GM21576 (cell line): ENCODE data around the gene PFDN2.

Source experiments
- ATAC-seq: cut with Tn5 transposase; IDR thresholded peaks from one replicate; pipeline ENCODE4 v1.9.1; 2021; ENCODE audit warnings: mild to moderate bottlenecking, moderate library complexity; ENCODE audit not compliant: unreplicated experiment

PFDN2 gene

GRCh38 chr1:161106431-161106830 lies 11.4 kb downstream of the PFDN2 start:
- no peak for ATAC-seq

DNA sequence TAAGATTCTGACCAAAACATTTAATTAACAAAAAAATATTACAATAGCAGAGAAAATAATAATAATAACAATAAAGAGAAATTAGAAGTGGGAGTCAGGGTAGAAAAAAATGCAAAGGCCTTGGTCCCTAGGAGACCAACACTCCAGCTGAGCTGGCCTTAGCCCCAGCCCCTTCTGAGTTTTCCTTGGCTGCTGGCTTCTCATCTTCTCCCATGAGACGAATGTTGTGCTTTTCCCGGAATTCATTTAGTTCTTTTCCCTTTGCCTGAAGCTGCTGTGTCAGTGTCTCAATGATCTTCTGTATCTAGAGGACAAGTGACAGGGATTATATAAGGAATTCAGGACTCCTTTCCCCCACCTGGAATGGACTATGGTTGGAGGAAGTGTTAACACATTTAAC lies 17.3 kb downstream of the PFDN2 start:
- ATAC-seq = no peak

GRCh38 chr1:161099090-161099802 lies 18.6 kb downstream of the PFDN2 start:
- no peak for ATAC-seq

- ATAC-seq = peak; percentile 70
These were observed 19.4 kb downstream of the PFDN2 start, which contains the start of gene KLHDC9 for GRCh38 chr1:161098210-161099068. Gene KLHDC9 (plus strand): TSS chr1:161098361. CDS start chr1:161098536, 175 bp downstream.

DNA sequence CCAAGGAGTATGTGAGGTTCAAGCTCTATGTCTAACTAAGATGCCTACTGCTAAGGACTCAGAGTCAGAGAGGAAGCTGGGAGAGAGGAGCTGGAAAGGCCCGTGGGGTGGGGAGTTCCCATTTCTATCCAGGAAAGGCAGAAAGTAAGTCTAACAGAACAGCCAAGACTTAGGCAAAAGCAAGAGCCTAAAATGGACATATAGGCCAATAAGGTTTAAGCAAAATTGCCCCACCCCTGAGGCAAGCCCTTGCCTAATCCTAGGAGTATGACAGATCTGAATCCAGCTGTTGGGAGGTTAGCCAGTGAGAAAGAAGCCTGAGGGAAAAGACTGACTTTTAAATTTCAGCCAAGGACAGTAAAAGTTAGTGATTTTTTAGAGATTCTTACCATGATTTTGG lies 21.3 kb downstream of the PFDN2 start:
- no peak for ATAC-seq

DNA sequence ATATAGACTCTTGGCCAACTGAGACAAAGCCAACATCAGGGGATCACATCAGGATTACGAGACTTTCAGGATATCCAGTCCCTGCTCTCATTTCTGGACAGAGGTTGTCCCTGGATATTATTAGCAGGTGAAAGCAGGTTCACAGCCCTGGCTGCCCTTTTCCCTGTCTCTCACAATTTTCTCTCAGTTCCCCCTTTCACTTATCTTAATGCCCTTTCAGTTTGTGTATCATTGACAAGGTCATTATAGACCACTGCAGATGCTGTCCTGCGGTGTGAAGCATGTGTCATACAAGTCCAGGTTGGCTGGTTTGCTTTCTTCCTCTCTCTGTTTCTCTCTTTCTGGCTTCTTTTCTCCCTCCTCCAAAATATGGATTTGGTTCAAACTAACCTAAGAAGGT lies 21.8 kb downstream of the PFDN2 start:
- ATAC-seq = peak; percentile 33

DNA sequence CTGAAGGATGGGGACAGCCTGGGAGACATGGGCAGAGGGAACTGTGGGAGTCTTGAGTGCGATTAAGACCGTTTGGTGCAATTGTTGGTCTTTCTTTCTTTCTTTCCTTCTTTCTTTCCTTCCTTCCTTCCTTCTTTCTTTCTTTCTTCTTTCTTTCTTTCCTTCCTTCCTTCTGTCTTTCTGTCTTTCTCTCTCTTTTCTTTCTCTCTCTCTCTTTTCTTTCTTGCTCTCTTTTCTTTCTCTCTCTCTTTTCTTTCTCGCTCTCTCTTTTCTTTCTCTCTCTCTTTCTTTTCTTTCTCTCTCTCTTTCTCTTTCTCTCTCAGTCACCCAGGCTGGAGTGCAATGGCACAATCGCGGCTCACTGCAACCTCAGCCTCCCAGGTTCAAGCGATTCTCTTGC lies 22.6 kb downstream of the PFDN2 start:
- ATAC-seq = no peak

GRCh38 chr1:161094481-161094880 lies 23.4 kb downstream of the PFDN2 start:
- no peak for ATAC-seq

- no peak for ATAC-seq
These were observed 25.2 kb downstream of the PFDN2 start for GRCh38 chr1:161092621-161093028.

GRCh38 chr1:161091796-161092507 lies 25.9 kb downstream of the PFDN2 start:
- ATAC-seq = no peak

GRCh38 chr1:161091093-161091492 lies 26.7 kb downstream of the PFDN2 start:
- ATAC-seq = no peak

DNA sequence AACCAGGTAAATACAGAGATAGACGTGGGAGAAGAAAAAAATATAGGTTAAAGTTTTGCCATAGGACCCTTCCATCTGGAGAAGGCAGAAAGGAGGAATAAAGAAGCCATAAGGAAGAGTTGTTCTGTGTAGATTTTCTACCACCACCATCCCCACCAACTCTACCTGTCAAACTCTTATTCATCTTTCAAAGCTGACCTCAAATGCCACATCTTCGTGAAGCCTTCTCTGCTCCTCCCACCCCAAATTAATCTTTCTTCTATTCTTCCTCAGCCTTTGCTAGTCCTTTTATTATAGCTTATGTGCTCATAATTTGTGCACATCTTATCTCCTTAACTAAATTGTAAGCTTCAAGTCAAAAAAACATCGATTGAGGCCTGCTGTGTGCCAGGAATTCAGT lies 27.2 kb downstream of the PFDN2 start:
- ATAC-seq = no peak

- no peak for ATAC-seq
These were observed 27.9 kb downstream of the PFDN2 start for GRCh38 chr1:161089938-161090337.

DNA sequence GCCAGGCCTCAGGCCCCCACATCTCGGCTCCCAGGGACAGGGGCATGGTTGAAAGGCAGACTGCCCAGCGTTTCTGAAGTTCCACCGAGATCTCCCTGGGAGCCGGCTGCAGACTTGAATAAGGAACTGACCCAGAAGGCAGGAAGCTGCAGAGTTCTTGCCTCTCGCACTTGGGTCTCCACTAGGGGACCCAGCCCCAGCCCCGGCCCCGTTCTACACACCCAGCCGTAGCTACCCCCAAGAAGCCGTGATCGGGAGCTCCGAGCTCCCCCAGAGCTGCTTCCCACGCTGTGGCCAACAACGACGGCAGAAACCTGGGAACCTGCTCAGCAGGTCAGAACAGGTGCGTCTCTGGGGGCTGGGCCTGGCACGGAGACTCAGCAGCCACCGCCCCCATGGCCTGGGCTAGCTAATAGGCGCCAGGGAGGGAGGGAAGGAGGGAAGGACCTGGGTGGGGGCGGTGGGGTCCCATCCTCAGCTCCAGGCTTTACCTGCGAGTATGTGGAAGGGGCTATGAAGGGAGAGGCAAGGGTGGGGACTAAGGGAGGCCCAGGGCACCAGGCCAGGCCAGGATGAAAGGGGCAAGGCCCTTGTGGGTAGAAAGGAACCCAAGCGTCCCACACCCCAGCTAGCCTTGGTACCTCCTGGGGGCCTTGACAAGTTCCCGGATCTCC lies 28.4 kb downstream of the PFDN2 start, which contains the start of gene NECTIN4:
Gene NECTIN4 (minus strand): TSS at position 308 of the 674 bp plus-strand sequence. CDS start 262 bp downstream, at position 46.
- no peak for ATAC-seq

DNA sequence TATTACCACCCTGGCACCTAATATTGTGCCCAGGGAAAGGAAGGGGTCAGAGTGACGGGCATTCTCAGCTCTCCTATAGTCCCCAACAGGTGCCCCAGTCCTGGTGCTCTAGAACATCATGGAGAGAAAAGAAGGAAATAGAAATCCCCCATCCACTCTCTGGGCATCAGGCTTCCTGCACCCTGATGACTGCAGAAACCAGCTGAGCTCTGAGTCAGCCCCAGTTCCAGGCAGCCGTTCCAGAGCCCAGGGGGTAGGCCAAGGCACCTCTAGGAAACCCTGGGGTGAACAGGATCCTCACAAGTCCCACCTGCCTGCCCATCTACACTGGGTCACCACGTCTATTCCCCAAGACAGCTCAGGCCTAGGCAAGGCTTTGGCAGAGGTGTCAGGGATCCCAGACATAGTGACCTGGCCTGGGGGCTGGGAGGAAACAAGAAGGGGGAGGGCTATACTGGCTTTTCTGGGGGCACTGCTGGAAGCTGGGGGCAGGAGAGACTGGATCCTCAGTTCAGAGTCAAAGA lies 29.2 kb downstream of the PFDN2 start:
- ATAC-seq = no peak

DNA sequence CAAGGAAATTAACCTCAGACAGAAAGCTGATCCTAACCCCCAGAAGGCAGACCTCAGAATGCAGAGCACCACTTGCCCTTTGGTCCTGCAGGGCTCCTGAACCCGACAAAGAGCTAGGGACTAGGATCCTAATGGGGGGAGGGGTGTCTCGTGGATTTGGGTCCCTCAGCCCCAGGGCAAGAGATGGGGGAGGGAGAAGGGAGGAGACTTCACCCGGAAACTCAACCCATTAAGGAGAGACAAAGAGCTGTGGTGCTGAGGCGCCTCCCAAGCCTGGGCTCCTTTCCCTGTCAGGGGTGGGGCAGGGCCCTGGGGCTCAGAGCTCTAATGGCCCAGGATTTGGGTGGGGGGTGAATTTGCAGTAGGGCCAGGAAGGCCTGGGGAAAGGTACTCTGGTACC lies 31.4 kb downstream of the PFDN2 start:
- ATAC-seq = no peak

GRCh38 chr1:161085165-161085564 lies 32.7 kb downstream of the PFDN2 start:
- no peak for ATAC-seq

- ATAC-seq = no peak
These were observed 33.2 kb downstream of the PFDN2 start for GRCh38 chr1:161084597-161084988.

DNA sequence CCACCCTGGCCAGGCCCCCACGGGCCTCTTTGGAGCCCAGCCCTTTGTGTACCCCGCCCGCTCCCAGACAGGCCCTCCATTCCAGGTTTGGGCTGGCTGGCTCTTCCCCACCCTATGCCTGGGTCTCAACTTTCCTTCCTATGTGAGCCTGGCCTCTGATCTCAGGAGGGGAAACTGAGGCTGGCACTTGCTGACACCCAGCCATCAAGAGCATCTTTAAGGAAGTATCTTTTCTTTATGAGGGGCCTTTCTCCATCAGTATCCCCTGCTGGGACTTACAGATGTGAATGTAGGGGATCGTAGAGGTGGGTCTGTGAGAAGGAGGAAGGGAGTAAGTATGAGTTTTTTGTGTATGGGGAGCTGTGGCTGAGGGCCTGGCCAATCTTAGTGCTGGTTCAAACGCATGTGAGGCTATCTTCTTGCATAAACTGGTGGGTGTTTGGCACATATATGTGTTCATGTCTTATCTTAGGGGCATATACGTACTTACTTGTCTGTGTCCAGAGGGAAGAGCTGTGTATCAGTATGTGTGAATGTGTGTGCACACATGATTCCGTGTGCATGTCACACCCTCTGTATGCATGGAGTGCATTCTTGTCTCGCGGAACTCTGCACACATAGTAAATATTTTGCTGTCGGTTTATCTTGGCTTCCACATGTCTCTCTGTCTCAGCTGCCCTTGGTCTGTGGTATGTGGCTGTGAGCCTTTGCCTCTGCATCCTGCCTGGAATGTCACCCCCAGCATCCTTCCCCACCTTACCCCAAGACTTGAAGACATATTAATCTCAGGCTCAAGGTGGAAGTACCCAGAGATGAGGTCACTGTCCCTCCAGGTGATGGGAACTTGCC lies 33.9 kb downstream of the PFDN2 start:
- ATAC-seq = no peak
